ENCODE results near the gene RASA2. TPM values are rescaled to one million over a fixed set of nuclear protein-coding genes. Genes with fewer than 3 reads are reported as not detected.

Gene RASA2
- total and polyA plus RNA-seq, 2 of the 8 experiments (the other 6 are each of a cell fraction or from before 2014, with no cell fraction given), result 3.5 to 15.9 TPM

DNA sequence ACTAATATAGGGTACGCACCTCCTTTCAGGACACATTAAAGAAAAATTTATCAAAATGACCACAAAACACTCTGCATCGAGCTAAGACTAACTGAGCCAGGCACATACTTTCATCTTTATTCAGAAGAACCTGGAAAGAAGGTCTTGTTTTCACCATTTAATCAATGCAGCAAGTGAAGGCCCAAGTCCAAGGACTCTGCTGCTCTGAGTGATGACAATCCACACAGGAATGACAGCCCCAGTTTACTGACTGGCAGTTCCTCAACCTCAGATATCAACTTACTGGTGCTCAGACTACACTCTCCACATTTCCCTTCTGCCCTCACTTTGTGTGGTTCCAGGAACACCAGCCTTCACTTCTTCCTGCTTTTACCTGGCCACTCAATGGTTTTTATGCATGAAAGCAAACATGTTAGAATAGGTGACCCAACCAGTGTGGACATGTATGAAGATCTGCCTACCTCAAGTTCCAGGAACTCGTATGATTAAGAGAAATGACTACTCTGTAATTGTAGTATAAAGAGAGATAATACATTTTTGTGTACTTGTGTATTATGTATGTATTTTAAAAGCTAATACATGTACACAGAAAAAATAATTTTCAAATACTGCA lies 29.1 kb upstream of the RASA2 start:
- Histone ChIP-seq H4K20me1 (replicated peaks in 1 of 2; ENCODE audit: control insufficient read depth in 1 of 2, insufficient read depth in 2 of 2, low read length in 2 of 2) (no peaks in the 10 kb centered on the region), H3K4me1 (replicated peaks in 1 of 4; ENCODE audit: control insufficient read depth in 3 of 4, insufficient read depth in 4 of 4, low read length in 3 of 4) (peaks cover 0 to 3% (median 0%) of the 10 kb centered on the region in 4 experiments; a peak in 3 of 7 replicates), H2BK5ac (ENCODE audit: low read depth, low read length) (no peak overlapping the region), H3K23me2 (ENCODE audit: low read depth, low read length) (no peaks in the 10 kb centered on the region; the same call in 1 of the 2 replicates), H4K91ac (replicated peaks; ENCODE audit: insufficient read length, low read length) (no peak overlapping the region), H3K4ac (replicated peaks; ENCODE audit: insufficient read length, low read depth, low read length) (no peak overlapping the region), H3K9me3 (ENCODE audit: insufficient read depth in 2 of 2, low read depth in 1 of 2, low read length in 1 of 2) (no peaks in the 10 kb centered on the region), H2BK120ac (replicated peaks; ENCODE audit: low read depth, low read length) (no peak overlapping the region), H3K9ac (replicated peaks in 1 of 4; ENCODE audit: extremely low read depth in 1 of 4, low read depth in 3 of 4, low read length in 3 of 4) (no peak overlapping the region), H4K8ac (ENCODE audit: extremely low read depth, insufficient read depth, low read length) (no peak overlapping the region), H2BK12ac (ENCODE audit: low read depth, low read length) (no peak overlapping the region), H2BK20ac (ENCODE audit: low read length) (no peak overlapping the region), H3K18ac (ENCODE audit: extremely low read depth, low read length) (no peak overlapping the region), H3K27ac (ENCODE audit: low read depth, low read length) (no peak overlapping the region), H3K4me2 (ENCODE audit: insufficient read depth in 1 of 2, low read depth in 2 of 2, low read length in 2 of 2) (no peak overlapping the region), H2BK15ac (ENCODE audit: low read length) (no peak overlapping the region), H3K79me2 (ENCODE audit: control insufficient read depth in 1 of 2, insufficient read depth in 2 of 2, low read length in 2 of 2) (no peaks in the 10 kb centered on the region), H3K23ac (ENCODE audit: insufficient read length) (no peak overlapping the region), H3K14ac (ENCODE audit: insufficient read length) (no peak overlapping the region), H3K56ac (replicated peaks; ENCODE audit: insufficient read length, low read depth, low read length) (no peak overlapping the region), H3K79me1 (ENCODE audit: low read depth, low read length) (no peaks in the 10 kb centered on the region), H2AFZ (ENCODE audit: low read length) (no peak overlapping the region), H3K27me3 (replicated peaks in 1 of 4; ENCODE audit: control insufficient read depth in 3 of 4, extremely low read depth in 1 of 4, insufficient read depth in 3 of 4, low read length in 3 of 4) (no peaks in the 10 kb centered on the region), H3K36me3 (ENCODE audit: control insufficient read depth in 2 of 4, insufficient read depth in 4 of 4, low read length in 3 of 4) (no peaks in the 10 kb centered on the region), H2AK5ac (ENCODE audit: low read depth, low read length) (no peak overlapping the region), H3K4me3 (ENCODE audit: extremely low read depth in 1 of 4, insufficient read depth in 2 of 4, low read depth in 3 of 4, low read length in 4 of 4) (no peak overlapping the region), H4K5ac (ENCODE audit: insufficient read length, low read depth, low read length) (no peak overlapping the region)
- DNase-seq (ENCODE audit: low read depth in 1 of 2, low spot score in 2 of 2) (no peak), FAIRE-seq (no peak)
- CTCF ChIA-PET (ENCODE audit: partially characterized antibody), result interaction anchor here (0.8 to 12.5 kb wide), 8 partner anchors 13 to 148 kb away, joined by 3 to 349 read pairs (median 53); no protein-coding TSS in a partner anchor
- 86% methylated on average over 3 of the region's 3 CpGs; no CpG with 5 or more reads in 1 of the 2 experiments for WGBS, 2 experiments (ENCODE audit: extremely low coverage in 1 of 2, insufficient coverage in 1 of 2, insufficient read length in 1 of 2, insufficient replicate concordance in 2 of 2, low coverage in 1 of 2, low lambda C conversion rate in 2 of 2, missing lambda C conversion rate in 1 of 2)
- POLR2A ChIA-PET (ENCODE audit: partially characterized antibody), result no interaction called here
- TF ChIP-seq ATF3 (IDR thresholded peaks at IDR 0.05; ENCODE audit: insufficient read depth, low read depth, low read length), result no peak
- no peak for TF ChIP-seq POLR2AphosphoS5 (IDR thresholded peaks at IDR 0.05; ENCODE audit: low read depth, low read length)
- TF ChIP-seq ZNF274 (IDR thresholded peaks at IDR 0.05; ENCODE audit: borderline replicate concordance, extremely low read depth, low read length), result no peak
- no peak for TF ChIP-seq GTF2F1 (IDR thresholded peaks at IDR 0.05; ENCODE audit: borderline replicate concordance, low read depth, low read length)
- TF ChIP-seq SP4 (IDR thresholded peaks at IDR 0.05; ENCODE audit: low read length), result no peak
- TF ChIP-seq GABPA (IDR thresholded peaks at IDR 0.05; ENCODE audit: borderline replicate concordance, insufficient read depth, low read length), result no peak
- TF ChIP-seq KDM1A (IDR thresholded peaks at IDR 0.05; ENCODE audit: borderline replicate concordance, low read length), result no peak
- no peak for TF ChIP-seq ATF2 (IDR thresholded peaks at IDR 0.05; ENCODE audit: low read length)
- no peak for TF ChIP-seq KDM4A (IDR thresholded peaks at IDR 0.05; ENCODE audit: low read depth, low read length, severe bottlenecking)
- no peak for TF ChIP-seq EZH2 (IDR thresholded peaks at IDR 0.05; ENCODE audit: low read depth, low read length, severe bottlenecking)

Measured in H1 (cell line).